Peyer's patch (tissue), 4 donors: Measurements from ENCODE around the gene CREBBP.

Experiments used
- POLR2A ChIP-seq, 2 donors: fragments of 450-650 bp; IDR thresholded peaks; one replicate each; pipeline ENCODE4 v1.5.1; 2017; ENCODE audit warnings: antibody characterized with exemption in 2 of 2, mild to moderate bottlenecking in 2 of 2, moderate library complexity in 2 of 2
- TF ChIP-seq, protein P1 (sequence below), 6 experiments: fragments of 450-650 bp in 4 of 6; fragments of 200-600 bp in 2 of 6; sonication (generic) in 1 of 6; IDR thresholded peaks; one replicate each; pipeline ENCODE4 v1.5.1; 2017 to 2019; ENCODE audit warnings: antibody characterized with exemption in 6 of 6, mild to moderate bottlenecking in 3 of 6, moderate library complexity in 1 of 6

DNA sequence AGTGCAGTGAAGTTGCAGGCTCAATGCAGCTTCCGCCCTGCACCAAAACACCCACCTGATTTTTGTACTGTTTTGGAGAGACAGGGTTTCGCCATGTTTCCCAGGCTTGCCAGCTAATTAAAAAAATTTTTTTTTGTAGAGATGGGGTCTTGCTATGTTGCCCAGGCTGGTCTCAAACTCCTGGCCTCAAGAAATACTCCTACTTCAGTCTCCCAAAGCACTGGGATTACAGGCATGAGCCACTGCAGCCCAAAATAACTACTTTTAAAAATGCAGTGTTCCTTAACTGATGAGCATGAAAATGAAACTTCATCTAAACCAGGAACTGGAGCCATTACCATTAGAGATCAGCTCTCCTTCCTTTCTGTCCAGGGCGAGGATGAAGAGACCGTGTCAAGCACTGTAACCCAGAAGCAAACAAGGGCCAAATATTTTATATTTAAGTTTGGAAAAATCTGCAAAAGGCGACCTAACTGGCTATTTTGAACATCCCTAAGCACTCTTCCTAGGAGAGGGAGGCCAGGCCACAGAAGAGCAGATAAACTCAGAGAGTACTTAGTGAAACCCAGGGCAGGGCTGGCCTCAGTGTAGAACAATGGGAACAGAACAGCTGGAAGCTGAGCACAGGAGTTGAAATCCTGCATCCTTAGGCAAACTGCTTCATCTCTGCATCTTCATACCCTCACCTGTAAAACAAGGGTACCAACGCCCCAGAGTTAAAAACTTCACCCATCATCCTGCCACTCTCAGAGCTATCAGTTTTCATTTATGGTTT is 24.0 kb downstream of the CREBBP start:
- TF ChIP-seq, protein P1, sequence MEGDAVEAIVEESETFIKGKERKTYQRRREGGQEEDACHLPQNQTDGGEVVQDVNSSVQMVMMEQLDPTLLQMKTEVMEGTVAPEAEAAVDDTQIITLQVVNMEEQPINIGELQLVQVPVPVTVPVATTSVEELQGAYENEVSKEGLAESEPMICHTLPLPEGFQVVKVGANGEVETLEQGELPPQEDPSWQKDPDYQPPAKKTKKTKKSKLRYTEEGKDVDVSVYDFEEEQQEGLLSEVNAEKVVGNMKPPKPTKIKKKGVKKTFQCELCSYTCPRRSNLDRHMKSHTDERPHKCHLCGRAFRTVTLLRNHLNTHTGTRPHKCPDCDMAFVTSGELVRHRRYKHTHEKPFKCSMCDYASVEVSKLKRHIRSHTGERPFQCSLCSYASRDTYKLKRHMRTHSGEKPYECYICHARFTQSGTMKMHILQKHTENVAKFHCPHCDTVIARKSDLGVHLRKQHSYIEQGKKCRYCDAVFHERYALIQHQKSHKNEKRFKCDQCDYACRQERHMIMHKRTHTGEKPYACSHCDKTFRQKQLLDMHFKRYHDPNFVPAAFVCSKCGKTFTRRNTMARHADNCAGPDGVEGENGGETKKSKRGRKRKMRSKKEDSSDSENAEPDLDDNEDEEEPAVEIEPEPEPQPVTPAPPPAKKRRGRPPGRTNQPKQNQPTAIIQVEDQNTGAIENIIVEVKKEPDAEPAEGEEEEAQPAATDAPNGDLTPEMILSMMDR (IDR thresholded peaks at IDR 0.05), result no peak
- TF ChIP-seq POLR2A (IDR thresholded peaks at IDR 0.05), result no peak
